Dermis blood vessel endothelial cell (primary cell): ENCODE data around the gene FAM20C. TPM values are rescaled to one million over a fixed set of nuclear protein-coding genes. Genes with fewer than 3 reads are reported as not detected.

ENCODE experiments used
- DNase-seq: peaks from one replicate; pipeline ENCODE4 v3.0.0; 2010
- total RNA-seq: library from RNA; depleted of rRNA; stranded (reverse); fragments of >200 nt; gene quantifications from 2 replicates; pipeline ENCODE4 v1.2.3, GENCODE V29; 2014

FAM20C gene
- total RNA-seq, result 2.7 and 4.6 TPM in 2 replicates

GRCh38 chr7:191981-192649 lies at the start of gene FAM20C:
FAM20C (plus strand) TSS chr7:192571; CDS start chr7:193200, 629 bp downstream.
- peak; percentile 66 for DNase-seq

GRCh38 chr7:143145-143751 lies 49.1 kb upstream of the FAM20C start:
- DNase-seq, result no peak

- no peak for DNase-seq
Measured at GRCh38 chr7:143811-144453, 48.4 kb upstream of the FAM20C start.

- no peak for DNase-seq
Measured at GRCh38 chr7:144454-144826, 47.9 kb upstream of the FAM20C start.

GRCh38 chr7:145863-146262 lies 46.5 kb upstream of the FAM20C start:
- DNase-seq, result no peak

GRCh38 chr7:148543-148931 lies 43.8 kb upstream of the FAM20C start:
- no peak for DNase-seq

- DNase-seq, result peak; percentile 99
Measured at GRCh38 chr7:148932-149790, 43.2 kb upstream of the FAM20C start.

GRCh38 chr7:149791-150636 lies 42.4 kb upstream of the FAM20C start:
- DNase-seq, result peak; percentile 49

GRCh38 chr7:150811-151221 lies 41.6 kb upstream of the FAM20C start:
- no peak for DNase-seq

GRCh38 chr7:151346-152050 lies 40.9 kb upstream of the FAM20C start:
- DNase-seq, result no peak

GRCh38 chr7:152702-153391 lies 39.5 kb upstream of the FAM20C start:
- no peak for DNase-seq

- no peak for DNase-seq
Measured at GRCh38 chr7:153604-154003, 38.8 kb upstream of the FAM20C start.

- no peak for DNase-seq
Measured at GRCh38 chr7:154096-154799, 38.1 kb upstream of the FAM20C start.

GRCh38 chr7:155469-155900 lies 36.9 kb upstream of the FAM20C start:
- DNase-seq, result no peak

- no peak for DNase-seq
Measured at GRCh38 chr7:156111-157007, 36.0 kb upstream of the FAM20C start.

- no peak for DNase-seq
Measured at GRCh38 chr7:157008-157310, 35.4 kb upstream of the FAM20C start.

- no peak for DNase-seq
Measured at GRCh38 chr7:157771-158625, 34.4 kb upstream of the FAM20C start.

GRCh38 chr7:158771-159170 lies 33.6 kb upstream of the FAM20C start:
- no peak for DNase-seq
